HG03025 (cell line): Measurements from ENCODE around the gene WIZ.

ENCODE experiments used
- ATAC-seq: cut with Tn5 transposase; IDR thresholded peaks from one replicate; pipeline ENCODE4 v1.9.1; 2021; ENCODE audit warnings: mild to moderate bottlenecking, moderate library complexity; ENCODE audit not compliant: unreplicated experiment, low FRiP score

The WIZ gene

DNA sequence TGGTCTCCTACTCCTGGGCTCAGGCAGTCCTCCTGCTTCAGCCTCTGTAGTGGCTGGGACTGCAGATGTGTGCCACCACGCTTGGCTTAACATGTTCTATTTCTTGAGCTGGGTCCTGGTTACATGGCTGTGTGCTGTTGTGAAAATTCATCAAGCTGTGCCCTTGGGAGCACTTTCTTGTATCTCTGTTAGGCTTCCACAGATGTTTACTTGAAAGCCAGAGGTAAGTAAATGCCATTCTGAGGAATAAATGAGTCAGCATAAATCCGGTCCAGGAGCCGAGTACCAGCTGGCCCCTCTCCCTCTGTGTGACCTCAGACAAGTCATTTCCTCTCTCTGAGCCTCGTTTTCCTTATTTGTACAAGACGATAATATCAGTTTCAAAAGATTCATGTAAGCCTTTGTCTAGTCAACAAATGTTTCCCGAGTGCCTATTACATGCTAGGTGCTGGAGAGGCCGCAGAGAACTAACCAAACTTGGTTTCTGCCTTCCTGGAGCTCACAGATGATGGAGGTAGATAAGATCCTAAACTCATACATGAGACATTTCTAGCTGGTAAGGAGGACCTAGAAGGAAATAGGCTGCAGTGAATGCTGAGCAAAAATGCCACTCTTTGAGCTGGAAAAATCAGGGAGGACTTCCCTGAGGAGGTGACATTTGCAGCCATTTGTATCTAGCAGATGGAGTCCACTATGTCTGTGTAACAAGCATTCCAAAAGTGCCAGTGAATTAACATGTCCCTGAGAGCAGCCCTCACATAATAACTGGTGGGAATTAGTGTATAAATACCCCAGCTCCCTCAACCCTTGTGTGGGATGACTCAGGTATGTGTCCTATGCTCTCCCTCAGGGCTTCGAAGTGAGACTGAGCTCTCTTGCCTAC lies 17.3 kb upstream of the WIZ start:
- ATAC-seq, result no peak

DNA sequence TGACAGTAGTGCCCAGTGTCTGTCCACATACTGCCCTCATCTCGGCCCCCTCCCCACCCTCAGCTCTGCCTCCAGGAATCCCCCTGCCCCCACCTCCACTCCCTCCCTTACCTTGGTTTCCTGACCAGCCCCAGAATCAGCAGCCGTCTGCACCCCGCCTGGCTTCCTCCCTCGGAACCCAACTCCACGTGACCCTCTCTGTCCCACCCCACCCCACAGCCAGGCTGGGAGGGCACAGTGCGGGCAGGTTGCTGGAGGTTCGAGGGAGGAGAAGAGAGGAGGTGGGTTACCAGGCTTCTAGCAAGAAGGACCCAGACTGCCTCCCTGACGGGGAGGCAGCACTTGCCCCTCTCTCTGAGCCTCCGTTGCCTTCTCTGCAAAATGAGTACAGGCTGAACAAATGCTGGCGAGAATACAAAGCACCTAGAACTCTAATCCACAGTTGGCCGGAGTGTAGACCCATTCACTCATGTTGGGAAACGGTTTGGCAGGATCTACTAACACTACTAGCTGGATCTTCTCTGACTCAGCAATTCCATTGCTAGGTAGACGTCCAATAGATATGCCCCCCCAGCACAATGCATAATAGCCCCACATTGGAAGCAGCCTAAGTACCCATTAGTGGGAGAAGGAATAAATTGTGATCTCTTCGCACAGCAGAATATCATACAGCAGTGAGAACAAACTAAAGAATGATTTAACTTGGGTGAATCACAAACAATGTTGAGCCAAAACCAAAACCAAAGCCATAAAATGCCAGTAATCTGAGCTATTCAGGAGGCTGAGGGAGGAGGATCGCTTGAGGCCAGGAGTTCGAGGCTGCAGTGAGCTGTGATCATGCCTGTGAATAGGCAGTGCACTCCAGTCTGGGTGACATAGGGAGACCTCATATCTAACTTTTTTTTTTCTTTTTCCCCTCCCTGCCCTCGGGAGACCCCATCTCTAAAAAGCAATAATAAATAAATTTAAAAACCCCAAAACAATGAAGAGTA lies 14.9 kb upstream of the WIZ start, which contains the start of gene RASAL3:
TSS of gene RASAL3 (minus strand) at position 151 of the 992 bp plus-strand sequence. CDS start 186 bp downstream, outside the sequence.
- no peak for ATAC-seq

DNA sequence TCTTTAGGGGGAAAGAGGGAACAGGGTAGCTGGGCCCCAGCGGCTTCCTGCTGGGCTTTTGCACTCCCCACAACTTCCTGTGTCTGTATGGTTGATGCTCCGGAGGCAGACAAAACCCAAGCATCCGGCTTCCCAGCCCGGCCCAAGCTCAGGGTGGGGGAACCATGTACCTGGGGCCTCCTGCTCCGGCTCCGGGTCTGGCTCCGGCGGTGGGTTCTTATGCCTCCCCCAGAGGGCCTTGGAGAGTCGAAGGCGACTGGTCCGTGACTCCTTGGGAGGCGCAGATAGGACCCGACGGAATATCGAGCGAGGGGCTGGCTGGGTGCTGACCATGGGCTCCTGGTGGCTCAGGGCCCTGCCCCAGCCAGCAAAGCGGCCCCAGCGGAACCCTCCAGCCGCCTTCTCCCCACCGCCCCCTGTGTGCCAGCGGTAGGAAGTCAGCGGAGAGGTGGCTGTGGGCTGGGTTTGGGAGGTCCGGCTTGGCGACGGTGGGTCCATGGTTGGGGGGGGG lies 14.2 kb upstream of the WIZ start:
- ATAC-seq, result no peak

DNA sequence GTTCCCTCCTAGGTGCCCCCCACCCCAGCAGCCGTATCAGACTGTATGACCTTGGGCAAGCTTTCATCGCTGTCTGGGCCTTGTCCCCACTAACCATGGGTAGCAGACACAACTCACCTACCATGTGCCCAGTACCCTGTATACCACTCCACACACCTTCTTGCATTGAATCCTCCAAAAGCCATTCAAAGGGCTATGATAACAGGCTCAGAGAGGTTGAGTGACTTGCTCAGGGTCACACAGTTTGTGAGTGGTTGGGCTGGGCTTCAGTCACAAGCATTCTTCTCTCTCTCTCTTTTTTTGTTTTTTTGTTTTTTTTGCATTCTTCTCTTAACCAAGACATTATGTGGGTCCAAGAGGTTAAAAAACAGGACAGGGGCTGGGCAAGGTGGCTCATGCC lies 11.9 kb upstream of the WIZ start:
- ATAC-seq, result no peak

DNA sequence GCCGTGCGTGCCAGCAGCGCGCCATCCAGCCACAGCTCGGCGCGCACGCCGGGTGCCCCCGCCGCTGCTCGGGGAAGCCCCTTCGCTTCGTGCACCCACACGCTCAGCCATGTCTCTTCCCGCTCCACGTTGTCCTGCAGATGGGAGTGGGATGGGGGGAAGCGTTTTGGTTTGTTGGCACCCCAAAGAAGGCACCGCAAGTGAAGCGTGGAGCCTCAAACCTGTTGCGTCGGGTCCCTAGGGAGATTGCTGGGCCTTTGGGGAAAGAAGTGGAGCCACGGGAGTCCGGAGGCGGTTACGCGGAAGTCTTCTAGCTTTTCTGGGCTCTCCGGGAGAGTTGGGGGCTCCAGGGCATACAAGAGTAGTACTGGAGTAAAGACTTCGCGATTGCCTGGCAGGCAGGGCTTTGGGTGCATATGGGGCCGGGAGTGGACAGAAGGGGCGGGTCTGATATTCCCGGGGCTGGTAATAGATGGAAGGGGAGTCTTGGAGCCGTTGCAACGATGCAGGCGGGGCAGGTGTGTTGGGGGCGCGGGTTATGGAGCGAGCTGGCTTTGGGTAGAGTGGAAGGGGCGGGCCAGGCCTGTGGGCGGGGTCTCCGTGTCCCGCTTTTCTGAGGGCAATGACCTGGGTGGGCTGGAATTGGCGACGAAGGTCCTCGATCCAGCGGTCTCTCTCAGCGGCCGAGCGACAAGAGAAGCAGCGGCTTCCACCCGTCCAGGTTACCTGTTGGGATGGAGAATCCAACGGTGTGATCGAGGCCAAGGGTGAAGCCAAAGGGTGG lies 8.1 kb upstream of the WIZ start:
- ATAC-seq, result no peak

DNA sequence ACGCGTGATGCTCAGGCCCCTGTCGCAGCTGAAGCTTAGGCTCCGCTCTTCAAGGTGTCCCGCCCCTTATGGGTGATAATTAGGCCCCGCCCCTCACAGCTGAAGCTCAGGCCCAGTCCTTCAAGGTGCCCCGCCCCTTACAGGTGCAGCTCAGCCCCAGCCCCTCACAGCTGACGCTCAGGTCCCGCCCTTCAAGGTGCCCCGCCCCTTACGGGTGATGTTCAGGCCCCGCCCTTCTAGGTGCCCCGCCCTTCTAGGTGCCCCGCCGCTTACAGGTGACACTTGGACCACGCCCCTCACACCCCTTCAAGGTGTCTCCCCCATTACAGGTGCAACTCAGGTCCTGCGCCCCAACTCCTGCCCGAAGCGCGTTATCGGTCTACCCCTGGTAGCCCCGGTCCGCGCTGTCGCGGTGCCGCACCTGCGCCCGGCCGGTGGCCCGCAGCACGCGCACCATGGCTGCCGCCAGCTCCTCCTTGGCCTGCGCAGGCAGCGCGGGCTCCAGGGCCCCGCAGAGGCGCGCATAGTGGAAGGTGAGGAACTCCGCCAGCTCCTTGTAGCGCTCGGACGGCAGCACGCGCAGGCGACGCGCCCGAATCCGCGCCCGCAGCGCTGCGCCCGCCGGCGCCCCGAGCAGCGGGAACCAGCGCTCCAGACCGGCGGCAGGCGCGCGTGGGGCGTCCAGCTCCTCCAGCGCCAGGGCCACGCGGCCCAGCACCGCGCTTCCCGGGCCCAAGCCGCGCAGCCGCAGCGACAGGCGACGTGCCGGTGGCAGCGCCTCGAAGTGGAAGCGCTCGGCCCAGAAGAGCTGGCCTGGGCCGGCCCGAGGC lies 7.3 kb upstream of the WIZ start:
- no peak for ATAC-seq

GRCh38 chr19:15456441-15456840 lies 6.7 kb upstream of the WIZ start:
- no peak for ATAC-seq

DNA sequence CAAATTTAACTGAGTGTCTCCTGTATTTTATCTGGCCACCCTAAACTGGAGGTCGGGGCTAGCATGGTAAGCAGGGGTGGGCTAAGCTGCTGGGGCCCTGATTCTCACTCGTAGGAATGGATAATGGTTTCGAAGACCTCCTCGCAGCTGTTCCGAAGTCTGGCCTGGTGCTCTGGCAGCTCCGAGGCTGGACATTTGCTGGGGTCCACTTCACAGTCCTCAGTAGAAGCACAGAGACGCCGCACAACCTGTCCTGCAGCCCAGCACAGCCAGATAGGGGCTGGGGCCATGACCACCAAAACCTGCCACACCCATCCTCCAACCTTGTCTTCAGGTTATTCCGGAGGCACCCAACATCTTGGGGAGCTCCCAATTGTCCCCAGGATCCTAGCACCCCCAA lies 6.2 kb upstream of the WIZ start:
- ATAC-seq, result no peak

- no peak for ATAC-seq
These were observed 4.4 kb upstream of the WIZ start for GRCh38 chr19:15453906-15454860.

GRCh38 chr19:15453091-15453578 lies 3.4 kb upstream of the WIZ start:
- no peak for ATAC-seq

- ATAC-seq, result no peak
These were observed 2.6 kb upstream of the WIZ start for GRCh38 chr19:15452111-15453047.

GRCh38 chr19:15450528-15450890 lies 753 bp upstream of the WIZ start:
- no peak for ATAC-seq

- ATAC-seq, result no peak
These were observed 757 bp downstream of the WIZ start for GRCh38 chr19:15448778-15449619.

GRCh38 chr19:15448044-15448777 lies 1.5 kb downstream of the WIZ start:
- no peak for ATAC-seq

GRCh38 chr19:15447057-15447456 lies 2.7 kb downstream of the WIZ start:
- no peak for ATAC-seq
